Smooth muscle cell (in vitro differentiated cells): ENCODE measurements around the gene IRS1. TPM values are rescaled to one million over a fixed set of nuclear protein-coding genes. Genes with fewer than 3 reads are reported as not detected.
A peak's percentile ranks its signal among the peaks of the same experiment; 100 is the strongest.

Source experiments
- DNase-seq: peaks from one replicate; lab custom pipeline; 2025; ENCODE audit not compliant: unreplicated experiment; lab: John Stamatoyannopoulos, UW
- H2AFZ ChIP-seq: fragments of 200-600 bp; sonication (generic); 2 replicates; pipeline ENCODE4 v1.6.0; 2016; ENCODE audit warnings: antibody characterized with exemption, low read depth, mild to moderate bottlenecking
- H3F3A ChIP-seq: fragments of 200-600 bp; sonication (generic); 2 replicates; pipeline ENCODE4 v1.6.0; 2017; ENCODE audit warnings: antibody characterized with exemption, low read depth
- H3K27ac ChIP-seq: fragments of 200-600 bp; sonication (generic); 2 replicates; pipeline ENCODE4 v1.5.1; 2016; ENCODE audit warnings: low read depth, mild to moderate bottlenecking
- H3K27me3 ChIP-seq: fragments of 200-600 bp; sonication (generic); 2 replicates; pipeline ENCODE4 v1.6.1; 2016; ENCODE audit warnings: low read depth, mild to moderate bottlenecking
- H3K36me3 ChIP-seq: fragments of 200-600 bp; sonication (generic); 2 replicates; pipeline ENCODE4 v1.5.1; 2016; ENCODE audit warnings: low read depth
- H3K4me1 ChIP-seq: fragments of 200-600 bp; sonication (generic); 2 replicates; pipeline ENCODE4 v1.5.1; 2016; ENCODE audit warnings: low read depth
- H3K4me2 ChIP-seq: fragments of 200-600 bp; sonication (generic); 2 replicates; pipeline ENCODE4 v1.6.0; 2016; ENCODE audit warnings: mild to moderate bottlenecking
- H3K4me3 ChIP-seq: fragments of 200-600 bp; sonication (generic); 2 replicates; pipeline ENCODE4 v1.5.1; 2016; ENCODE audit warnings: mild to moderate bottlenecking
- H3K79me2 ChIP-seq: fragments of 200-600 bp; sonication (generic); 2 replicates; pipeline ENCODE4 v1.6.0; 2016; ENCODE audit warnings: low read depth, mild to moderate bottlenecking
- H3K9ac ChIP-seq: fragments of 200-600 bp; sonication (generic); 2 replicates; pipeline ENCODE4 v1.6.0; 2016; ENCODE audit warnings: low read depth
- H3K9me3 ChIP-seq: fragments of 200-600 bp; sonication (generic); replicated peaks from 2 replicates; pipeline ENCODE4 v1.5.1; 2016; ENCODE audit warnings: low read depth
- H4K20me1 ChIP-seq: fragments of 200-600 bp; sonication (generic); 2 replicates; pipeline ENCODE4 v1.6.0; 2016; ENCODE audit warnings: low read depth
- CTCF ChIP-seq: fragments of 200-600 bp; sonication (generic); IDR thresholded peaks from 2 replicates; pipeline ENCODE4 v1.5.1; 2017; ENCODE audit warnings: borderline replicate concordance, mild to moderate bottlenecking, antibody characterized with exemption; ENCODE audit not compliant: insufficient read depth, poor library complexity, severe bottlenecking
- WGBS: methylation state at CpG from one replicate; pipeline ENCODE4 v1.1.7; 2016; ENCODE audit warnings: low lambda C conversion rate; 5-methylcytosine and 5-hydroxymethylcytosine counted together
- polyA plus RNA-seq: library from polyadenylated mRNA; unstranded; fragments of >200 nt; fragmentation: Nextera tagmentation; extraction: Ambion mirVana; gene quantifications from 2 replicates; pipeline ENCODE4 v1.2.1, GENCODE V29; 2016
- total RNA-seq: library from RNA; depleted of rRNA; stranded (reverse); fragments of >200 nt; gene quantifications from 2 replicates; pipeline ENCODE4 v1.2.3, GENCODE V29; 2014

Gene IRS1
- total and polyA plus RNA-seq, 2 experiments from 2014 or later, result 8.6 to 14.6 TPM

DNA sequence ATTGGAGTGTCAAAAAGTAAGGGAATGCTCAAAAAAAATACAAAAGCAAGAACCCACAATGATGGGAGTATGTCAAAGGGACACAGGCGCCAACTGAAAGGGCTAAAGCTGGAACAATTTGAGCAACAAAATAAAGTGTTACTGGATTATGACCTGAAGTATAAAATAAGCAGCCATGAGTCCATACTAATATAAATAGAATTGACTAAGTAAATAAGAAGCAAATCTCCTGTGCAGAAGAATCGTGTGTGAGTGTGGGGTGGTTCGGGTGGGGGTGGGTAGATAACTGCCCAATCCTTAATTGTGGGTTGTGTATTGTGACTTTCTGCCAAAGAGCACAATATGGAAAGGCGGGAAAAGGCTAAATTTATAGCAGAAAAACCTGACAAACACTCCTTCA, 23.5 kb downstream of the IRS1 start:
- Histone ChIP-seq H3K27me3 (no peaks in the 10 kb centered on the region), H3K9ac (no peak overlapping the region), H3K9me3 (no peaks in the 10 kb centered on the region), H4K20me1 (peaks cover 31% of the 10 kb centered on the region), H3F3A (no peaks in the 10 kb centered on the region), H3K79me2 (peaks cover 54% of the 10 kb centered on the region), H3K36me3 (peaks cover 8% of the 10 kb centered on the region), H3K4me1 (peaks cover 18% of the 10 kb centered on the region), H2AFZ (no peak overlapping the region), H3K4me3 (no peak overlapping the region), H3K4me2 (no peak overlapping the region), H3K27ac (no peak overlapping the region)
- TF ChIP-seq CTCF, result no peak
- no peak for DNase-seq
- 96% methylated on average over 4 of the region's 4 CpGs for WGBS

DNA sequence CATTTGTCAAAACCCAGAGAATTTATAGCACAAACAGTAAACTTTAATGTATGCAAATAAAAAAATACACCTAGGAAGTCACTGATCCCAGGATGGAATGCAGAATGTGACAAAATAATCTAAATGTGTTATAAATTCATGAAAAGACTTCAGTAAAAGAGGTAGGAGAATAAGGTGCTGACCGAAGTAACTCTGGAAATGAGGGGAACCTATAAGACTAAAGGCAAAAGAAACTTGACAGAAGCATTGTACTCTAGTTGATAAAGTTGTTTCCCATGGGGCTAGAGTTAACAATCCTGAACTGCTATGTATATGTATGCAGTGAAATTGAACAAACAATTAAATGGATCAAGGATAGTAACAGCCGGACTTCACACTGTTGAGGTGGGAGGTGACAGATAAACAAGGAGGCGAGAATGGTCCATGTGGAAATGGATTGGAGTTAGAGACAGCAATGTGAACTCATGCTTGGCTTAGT, 24.5 kb downstream of the IRS1 start:
- Histone ChIP-seq H4K20me1 (peaks cover 23% of the 10 kb centered on the region), H3K36me3 (peaks cover 8% of the 10 kb centered on the region), H3K9me3 (no peaks in the 10 kb centered on the region), H3K79me2 (peaks cover 53% of the 10 kb centered on the region), H3K27me3 (no peaks in the 10 kb centered on the region), H2AFZ (no peak overlapping the region), H3K4me2 (no peak overlapping the region), H3K9ac (no peak overlapping the region), H3K4me3 (no peak overlapping the region), H3F3A (no peaks in the 10 kb centered on the region), H3K4me1 (peaks cover 18% of the 10 kb centered on the region), H3K27ac (no peak overlapping the region)
- DNase-seq, result no peak
- no peak for TF ChIP-seq CTCF
- WGBS, result 96% methylated on average over 3 of the region's 3 CpGs

GRCh38 chr2:226773291-226773690, 26.3 kb downstream of the IRS1 start:
- no peak for TF ChIP-seq CTCF
- Histone ChIP-seq H3K79me2 (peaks cover 61% of the 10 kb centered on the region), H3F3A (no peaks in the 10 kb centered on the region), H3K36me3 (peaks cover 8% of the 10 kb centered on the region), H3K9me3 (no peaks in the 10 kb centered on the region), H3K4me2 (peak overlapping the region; percentile 68), H3K27me3 (no peaks in the 10 kb centered on the region), H3K9ac (peak overlapping the region; percentile 40), H2AFZ (no peak overlapping the region), H3K4me3 (no peak overlapping the region), H3K27ac (peak overlapping the region; percentile 62), H4K20me1 (peaks cover 24% of the 10 kb centered on the region), H3K4me1 (peaks cover 18% of the 10 kb centered on the region)
- DNase-seq, result no peak
- WGBS, result 62% methylated on average over 2 of the region's 2 CpGs
